ENCODE measurements around the gene RGS16. TPM values are rescaled to one million over a fixed set of nuclear protein-coding genes. Genes with fewer than 3 reads are reported as not detected.

Gene RGS16
- total RNA-seq, 4 donors from 2014 or later, result 1.2 to 3.9 (median 3.5) TPM; not detected in 1

DNA sequence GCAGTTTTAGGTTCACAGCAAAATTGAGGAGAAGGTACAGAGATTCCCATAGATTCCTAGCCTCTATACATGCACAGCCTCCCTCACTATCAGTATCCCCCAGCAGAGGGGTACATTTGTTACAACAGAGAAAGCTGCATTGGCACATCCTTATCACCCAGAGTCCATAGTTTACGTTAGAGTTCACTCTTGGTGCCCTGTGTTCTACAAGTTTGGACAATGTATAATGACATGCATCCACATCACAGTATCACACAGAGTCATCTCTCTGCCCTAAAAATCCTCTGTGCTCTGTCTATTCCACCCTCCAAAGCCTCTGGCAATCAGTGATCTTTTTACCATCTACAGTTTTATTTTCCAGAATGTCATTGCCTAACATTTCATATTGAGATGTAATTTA, 22.3 kb upstream of the RGS16 start:
- Histone ChIP-seq H3K4me1 (no peaks in the 10 kb centered on the region), H3K4me3 (no peak overlapping the region), H3K36me3 (no peaks in the 10 kb centered on the region), H3K27ac (no peak overlapping the region), H3K27me3 (no peaks in the 10 kb centered on the region), H3K9me3 (no peaks in the 10 kb centered on the region)
- TF ChIP-seq POLR2A (IDR thresholded peaks at IDR 0.05), result no peak
- TF ChIP-seq, protein P1, sequence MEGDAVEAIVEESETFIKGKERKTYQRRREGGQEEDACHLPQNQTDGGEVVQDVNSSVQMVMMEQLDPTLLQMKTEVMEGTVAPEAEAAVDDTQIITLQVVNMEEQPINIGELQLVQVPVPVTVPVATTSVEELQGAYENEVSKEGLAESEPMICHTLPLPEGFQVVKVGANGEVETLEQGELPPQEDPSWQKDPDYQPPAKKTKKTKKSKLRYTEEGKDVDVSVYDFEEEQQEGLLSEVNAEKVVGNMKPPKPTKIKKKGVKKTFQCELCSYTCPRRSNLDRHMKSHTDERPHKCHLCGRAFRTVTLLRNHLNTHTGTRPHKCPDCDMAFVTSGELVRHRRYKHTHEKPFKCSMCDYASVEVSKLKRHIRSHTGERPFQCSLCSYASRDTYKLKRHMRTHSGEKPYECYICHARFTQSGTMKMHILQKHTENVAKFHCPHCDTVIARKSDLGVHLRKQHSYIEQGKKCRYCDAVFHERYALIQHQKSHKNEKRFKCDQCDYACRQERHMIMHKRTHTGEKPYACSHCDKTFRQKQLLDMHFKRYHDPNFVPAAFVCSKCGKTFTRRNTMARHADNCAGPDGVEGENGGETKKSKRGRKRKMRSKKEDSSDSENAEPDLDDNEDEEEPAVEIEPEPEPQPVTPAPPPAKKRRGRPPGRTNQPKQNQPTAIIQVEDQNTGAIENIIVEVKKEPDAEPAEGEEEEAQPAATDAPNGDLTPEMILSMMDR (IDR thresholded peaks at IDR 0.05), result no peak
- DNase-seq, result no peak
- intact Hi-C loops (cut with DNase I; ENCODE audit: low total_unique reads), result no loop called here

GRCh38 chr1:182625719-182626504, 21.7 kb upstream of the RGS16 start:
- DNase-seq, result no peak
- H3K36me3 ChIP-seq, result no peaks in the 10 kb centered on the region
- TF ChIP-seq, protein P1 (IDR thresholded peaks at IDR 0.05), result no peak
- no peak for TF ChIP-seq POLR2A (IDR thresholded peaks at IDR 0.05)
- H3K27ac ChIP-seq, result no peak overlapping the region
- intact Hi-C loops (cut with DNase I; ENCODE audit: low total_unique reads), result no loop called here
- no peaks in the 10 kb centered on the region for H3K9me3 ChIP-seq
- no peaks in the 10 kb centered on the region for H3K27me3 ChIP-seq
- H3K4me1 ChIP-seq, result no peaks in the 10 kb centered on the region
- H3K4me3 ChIP-seq, result no peak overlapping the region

DNA sequence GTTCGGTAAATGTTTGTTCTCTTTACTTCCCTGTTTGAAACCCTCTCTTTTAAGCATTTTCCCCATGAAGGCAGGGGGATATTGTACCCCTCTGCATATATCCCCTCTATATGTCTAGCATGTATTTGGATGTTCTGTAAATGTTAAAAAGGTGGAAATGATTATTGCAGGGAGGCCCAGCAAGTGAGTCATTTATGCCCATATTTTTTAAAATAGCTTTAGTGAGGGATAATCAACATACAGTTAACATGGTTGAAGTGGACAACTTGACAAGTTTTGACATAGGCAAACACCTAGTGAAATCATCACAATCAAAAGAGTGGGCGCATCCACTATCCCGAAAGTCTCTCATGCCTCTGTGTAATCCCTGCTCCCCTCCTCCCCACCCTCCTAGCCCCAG, 20.8 kb upstream of the RGS16 start:
- Histone ChIP-seq H3K4me1 (no peaks in the 10 kb centered on the region), H3K9me3 (no peaks in the 10 kb centered on the region), H3K27me3 (no peaks in the 10 kb centered on the region), H3K27ac (no peak overlapping the region), H3K36me3 (no peaks in the 10 kb centered on the region), H3K4me3 (no peak overlapping the region)
- DNase-seq, result no peak
- no peak for TF ChIP-seq POLR2A (IDR thresholded peaks at IDR 0.05)
- TF ChIP-seq, protein P1 (IDR thresholded peaks at IDR 0.05), result no peak
- intact Hi-C loops (cut with DNase I; ENCODE audit: low total_unique reads), result no loop called here

- intact Hi-C loops (cut with DNase I; ENCODE audit: low total_unique reads), result no loop called here
- DNase-seq, result no peak
- H3K4me3 ChIP-seq, result no peak overlapping the region
These were observed 20.4 kb upstream of the RGS16 start for GRCh38 chr1:182624577-182624976.

GRCh38 chr1:182622901-182623528, 18.8 kb upstream of the RGS16 start:
- H3K27ac ChIP-seq, result no peak overlapping the region
- H3K27me3 ChIP-seq, result no peaks in the 10 kb centered on the region
- no peaks in the 10 kb centered on the region for H3K4me1 ChIP-seq
- H3K4me3 ChIP-seq, result no peak overlapping the region
- H3K9me3 ChIP-seq, result no peaks in the 10 kb centered on the region
- H3K36me3 ChIP-seq, result no peaks in the 10 kb centered on the region
- no peak for TF ChIP-seq POLR2A (IDR thresholded peaks at IDR 0.05)
- TF ChIP-seq, protein P1 (IDR thresholded peaks at IDR 0.05), result no peak
- DNase-seq, result no peak
- intact Hi-C loops (cut with DNase I; ENCODE audit: low total_unique reads), result no loop called here

More at GRCh38 chr1:182624577-182624976, 20.4 kb upstream of the RGS16 start:
- no peaks in the 10 kb centered on the region for H3K36me3 ChIP-seq
- no peaks in the 10 kb centered on the region for H3K9me3 ChIP-seq
- H3K27ac ChIP-seq, result no peak overlapping the region
- H3K4me1 ChIP-seq, result no peaks in the 10 kb centered on the region
- TF ChIP-seq POLR2A (IDR thresholded peaks at IDR 0.05), result no peak
- TF ChIP-seq, protein P1 (IDR thresholded peaks at IDR 0.05), result no peak
- H3K27me3 ChIP-seq, result no peaks in the 10 kb centered on the region

Measured in uterus (tissue), 4 donors.